Measurements from ENCODE around the gene TAS2R19.
"Not testable (repeated sequence)": the region's sequence is repeated elsewhere in the genome, so short reads cannot be mapped to it uniquely, and the experiment has no call there.

TAS2R19 gene

DNA sequence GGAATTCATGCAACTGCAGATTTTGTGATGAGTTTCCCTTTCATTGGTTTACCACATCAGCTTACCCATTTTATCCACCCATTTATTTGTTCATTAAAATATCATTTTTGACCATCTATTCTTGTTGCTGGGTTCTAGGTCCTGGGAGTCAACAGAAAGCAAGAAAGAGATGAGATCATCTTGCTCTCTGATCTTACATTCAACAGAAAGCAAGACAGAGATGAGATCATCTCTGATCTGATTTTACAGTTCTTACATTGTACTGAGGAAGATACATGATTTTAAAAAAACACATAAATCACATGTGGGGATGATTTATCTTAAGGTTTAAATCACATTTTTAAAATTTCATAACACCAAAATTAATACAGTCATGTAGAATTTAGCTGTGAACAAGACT, 37.4 kb upstream of the TAS2R19 start:
- Histone ChIP-seq H3K4me2 (ENCODE audit: low read length) (no peak overlapping the region), H3K9ac (no peak overlapping the region)
- no peak for TF ChIP-seq CTCF (IDR thresholded peaks at IDR 0.05)

GRCh38 chr12:11059041-11059440, 36.6 kb upstream of the TAS2R19 start:
- TF ChIP-seq CTCF (IDR thresholded peaks at IDR 0.05): no peak
- Histone ChIP-seq H3K9ac (no peak overlapping the region), H3K27ac (no peak overlapping the region), H3K36me3 (ENCODE audit: control insufficient read depth, insufficient read depth, low read length) (no peaks in the 10 kb centered on the region), H3K9me3 (ENCODE audit: control insufficient read depth, low read length) (no peaks in the 10 kb centered on the region), H3K79me2 (peaks cover 8% of the 10 kb centered on the region), H3K4me2 (ENCODE audit: low read length) (no peak overlapping the region), H3K4me1 (no peaks in the 10 kb centered on the region), H2AFZ (no peak overlapping the region), H3K27me3 (ENCODE audit: control insufficient read depth, insufficient read depth, low read length) (no peaks in the 10 kb centered on the region), H3K4me3 (ENCODE audit: low read depth, low read length) (no peak overlapping the region)

More for the DNA sequence above, 37.4 kb upstream of the TAS2R19 start:
- Histone ChIP-seq H3K27me3 (ENCODE audit: control insufficient read depth, insufficient read depth, low read length) (no peaks in the 10 kb centered on the region), H3K9me3 (ENCODE audit: control insufficient read depth, low read length) (no peaks in the 10 kb centered on the region), H3K79me2 (peaks cover 8% of the 10 kb centered on the region), H3K36me3 (ENCODE audit: control insufficient read depth, insufficient read depth, low read length) (no peaks in the 10 kb centered on the region), H3K27ac (no peak overlapping the region), H3K4me3 (ENCODE audit: low read depth, low read length) (no peak overlapping the region), H2AFZ (no peak overlapping the region), H3K4me1 (no peaks in the 10 kb centered on the region)

GRCh38 chr12:11055306-11055705, 32.9 kb upstream of the TAS2R19 start:
- no peak overlapping the region for H3K27ac ChIP-seq
- H3K27me3 ChIP-seq (ENCODE audit: control insufficient read depth, insufficient read depth, low read length): no peaks in the 10 kb centered on the region
- H3K4me2 ChIP-seq (ENCODE audit: low read length): no peak overlapping the region
- no peaks in the 10 kb centered on the region for H3K9me3 ChIP-seq (ENCODE audit: control insufficient read depth, low read length)
- no peaks in the 10 kb centered on the region for H3K36me3 ChIP-seq (ENCODE audit: control insufficient read depth, insufficient read depth, low read length)
- no peak overlapping the region for H2AFZ ChIP-seq
- no peak overlapping the region for H3K4me3 ChIP-seq (ENCODE audit: low read depth, low read length)
- H3K4me1 ChIP-seq: no peaks in the 10 kb centered on the region
- H3K9ac ChIP-seq: no peak overlapping the region
- peaks cover 9% of the 10 kb centered on the region for H3K79me2 ChIP-seq
- TF ChIP-seq CTCF (IDR thresholded peaks at IDR 0.05): no peak

GRCh38 chr12:11049806-11050531, 27.5 kb upstream of the TAS2R19 start:
- not testable (repeated sequence) for H3K27me3 ChIP-seq (ENCODE audit: control insufficient read depth, insufficient read depth, low read length); H2AFZ ChIP-seq; H3K9ac ChIP-seq; H3K9me3 ChIP-seq (ENCODE audit: control insufficient read depth, low read length); H3K4me2 ChIP-seq (ENCODE audit: low read length); H3K4me3 ChIP-seq (ENCODE audit: low read depth, low read length); H3K4me1 ChIP-seq; H3K36me3 ChIP-seq (ENCODE audit: control insufficient read depth, insufficient read depth, low read length); H3K27ac ChIP-seq; H3K79me2 ChIP-seq

- H3K9me3 ChIP-seq (ENCODE audit: control insufficient read depth, low read length); H3K27me3 ChIP-seq (ENCODE audit: control insufficient read depth, insufficient read depth, low read length); H3K27ac ChIP-seq; H2AFZ ChIP-seq; H3K4me1 ChIP-seq; H3K79me2 ChIP-seq; H3K36me3 ChIP-seq (ENCODE audit: control insufficient read depth, insufficient read depth, low read length); H3K9ac ChIP-seq; H3K4me3 ChIP-seq (ENCODE audit: low read depth, low read length); H3K4me2 ChIP-seq (ENCODE audit: low read length): not testable (repeated sequence)
Measured at GRCh38 chr12:11041366-11041765, 18.9 kb upstream of the TAS2R19 start.

- H3K4me1 ChIP-seq: no peaks in the 10 kb centered on the region
- peaks cover 5% of the 10 kb centered on the region for H3K79me2 ChIP-seq
- no peak overlapping the region for H3K9ac ChIP-seq
- H3K4me2 ChIP-seq (ENCODE audit: low read length): no peak overlapping the region
- H2AFZ ChIP-seq: no peak overlapping the region
- no peaks in the 10 kb centered on the region for H3K27me3 ChIP-seq (ENCODE audit: control insufficient read depth, insufficient read depth, low read length)
- H3K36me3 ChIP-seq (ENCODE audit: control insufficient read depth, insufficient read depth, low read length): no peaks in the 10 kb centered on the region
- no peak for TF ChIP-seq CTCF (IDR thresholded peaks at IDR 0.05)
- H3K4me3 ChIP-seq (ENCODE audit: low read depth, low read length): no peak overlapping the region
- no peaks in the 10 kb centered on the region for H3K9me3 ChIP-seq (ENCODE audit: control insufficient read depth, low read length)
- no peak overlapping the region for H3K27ac ChIP-seq
Measured at GRCh38 chr12:11040162-11040561, 17.7 kb upstream of the TAS2R19 start.
